ENCODE measurements around the gene RNF145. TPM values are rescaled to one million over a fixed set of nuclear protein-coding genes. Genes with fewer than 3 reads are reported as not detected.
"Not testable (repeated sequence)": the region's sequence is repeated elsewhere in the genome, so short reads cannot be mapped to it uniquely, and the experiment has no call there.

The RNF145 gene
- polyA plus RNA-seq, 3 donors, result 9.1 to 23.6 (median 11.5) TPM

DNA sequence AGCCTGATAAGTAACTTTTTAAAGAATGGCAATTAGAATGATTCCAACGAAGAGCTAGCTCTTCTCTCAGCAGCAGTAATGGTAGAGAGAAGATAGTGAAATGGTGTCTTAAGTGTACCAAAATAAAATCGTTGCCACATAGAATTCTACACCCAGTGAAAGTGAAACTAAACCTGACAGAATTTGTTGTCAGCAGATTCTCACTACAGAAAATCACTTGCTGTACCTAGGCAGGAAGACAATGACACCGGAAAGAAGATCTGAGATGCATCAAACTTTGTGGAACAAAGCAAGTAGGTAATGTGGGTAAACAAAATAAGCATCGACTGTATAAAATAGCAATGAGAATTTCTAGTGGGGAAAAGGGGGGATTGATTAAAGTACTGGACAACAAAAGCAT is 88.9 kb downstream of the RNF145 start:
- no peaks in the 10 kb centered on the region for H3K36me3 ChIP-seq (replicated peaks in 1 of 2; ENCODE audit: control insufficient read depth in 1 of 2, insufficient read depth in 2 of 2, low read length in 2 of 2)
- H2AFZ ChIP-seq (ENCODE audit: insufficient read depth, low read depth, low read length, poor library complexity, severe bottlenecking), result no peak overlapping the region
- Mint-ChIP-seq H3K27ac (no peak overlapping the region), H3K4me1 (peaks cover 5% of the 10 kb centered on the region), H3K9me3 (peaks cover 2 to 10% (median 5%) of the 10 kb centered on the region in 7 donors), H3K4me3 (no peak overlapping the region), H3K36me3 (no peaks in the 10 kb centered on the region), H3K27me3 (ENCODE audit: low read depth in 3 of 3) (peaks cover 2 to 4% (median 3%) of the 10 kb centered on the region in 3 donors)
- intact Hi-C loops (cut with micrococcal nuclease), result no loop called here
- no peak for DNase-seq
- H3K4me2 ChIP-seq (replicated peaks; ENCODE audit: extremely low read depth, low read length, poor library complexity, severe bottlenecking), result no peak overlapping the region
- no peaks in the 10 kb centered on the region for H3K9me3 ChIP-seq (replicated peaks in 1 of 2; ENCODE audit: control insufficient read depth in 1 of 2, insufficient read depth in 1 of 2, low read length in 2 of 2)
- no peaks in the 10 kb centered on the region for H3K79me2 ChIP-seq (ENCODE audit: insufficient read depth, low read length)
- no peaks in the 10 kb centered on the region for H4K20me1 ChIP-seq (ENCODE audit: insufficient read depth, low read length)
- TF ChIP-seq, protein P1, sequence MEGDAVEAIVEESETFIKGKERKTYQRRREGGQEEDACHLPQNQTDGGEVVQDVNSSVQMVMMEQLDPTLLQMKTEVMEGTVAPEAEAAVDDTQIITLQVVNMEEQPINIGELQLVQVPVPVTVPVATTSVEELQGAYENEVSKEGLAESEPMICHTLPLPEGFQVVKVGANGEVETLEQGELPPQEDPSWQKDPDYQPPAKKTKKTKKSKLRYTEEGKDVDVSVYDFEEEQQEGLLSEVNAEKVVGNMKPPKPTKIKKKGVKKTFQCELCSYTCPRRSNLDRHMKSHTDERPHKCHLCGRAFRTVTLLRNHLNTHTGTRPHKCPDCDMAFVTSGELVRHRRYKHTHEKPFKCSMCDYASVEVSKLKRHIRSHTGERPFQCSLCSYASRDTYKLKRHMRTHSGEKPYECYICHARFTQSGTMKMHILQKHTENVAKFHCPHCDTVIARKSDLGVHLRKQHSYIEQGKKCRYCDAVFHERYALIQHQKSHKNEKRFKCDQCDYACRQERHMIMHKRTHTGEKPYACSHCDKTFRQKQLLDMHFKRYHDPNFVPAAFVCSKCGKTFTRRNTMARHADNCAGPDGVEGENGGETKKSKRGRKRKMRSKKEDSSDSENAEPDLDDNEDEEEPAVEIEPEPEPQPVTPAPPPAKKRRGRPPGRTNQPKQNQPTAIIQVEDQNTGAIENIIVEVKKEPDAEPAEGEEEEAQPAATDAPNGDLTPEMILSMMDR (IDR thresholded peaks at IDR 0.05), result no peak
- no peak overlapping the region for H3K4me3 ChIP-seq (replicated peaks in 1 of 3; ENCODE audit: low read depth in 2 of 3, low read length in 3 of 3)
- 94% methylated on average over 2 of the region's 4 CpGs for WGBS (ENCODE audit: insufficient coverage)
- H3K9ac ChIP-seq (ENCODE audit: insufficient read depth, low read length, poor library complexity, severe bottlenecking), result no peak overlapping the region
- H3K27me3 ChIP-seq (ENCODE audit: control insufficient read depth in 2 of 2, insufficient read depth in 2 of 2, low read length in 2 of 2), result no peaks in the 10 kb centered on the region
- no peak overlapping the region for H3K27ac ChIP-seq (ENCODE audit: low read depth in 1 of 2, low read length in 2 of 2)
- H3K4me1 ChIP-seq (ENCODE audit: control insufficient read depth in 1 of 2, insufficient read depth in 2 of 2, low read length in 2 of 2), result no peaks in the 10 kb centered on the region

DNA sequence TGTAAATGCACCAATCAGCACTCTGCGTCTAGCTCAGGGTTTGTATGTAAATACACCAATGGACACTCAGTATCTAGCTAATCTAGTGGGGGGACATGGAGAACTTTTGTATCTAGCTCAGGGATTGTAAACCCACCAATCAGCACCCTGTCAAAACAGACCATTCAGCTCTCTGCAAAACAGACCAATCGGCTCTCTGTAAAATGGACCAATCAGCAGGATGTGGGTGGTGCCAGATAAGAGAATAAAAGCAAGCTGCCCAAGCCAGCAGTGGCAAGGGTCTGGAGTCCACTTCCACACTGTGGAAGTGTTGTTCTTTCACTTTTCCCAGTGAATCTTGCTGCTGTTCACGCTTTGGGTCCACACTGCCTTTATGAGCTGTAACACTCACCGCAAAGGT is 89.5 kb downstream of the RNF145 start:
- WGBS (ENCODE audit: insufficient coverage), result 60% methylated on average over 2 of the region's 4 CpGs
- H3K27ac ChIP-seq (ENCODE audit: low read depth in 1 of 2, low read length in 2 of 2); H2AFZ ChIP-seq (ENCODE audit: insufficient read depth, low read depth, low read length, poor library complexity, severe bottlenecking); H3K4me1 ChIP-seq (ENCODE audit: control insufficient read depth in 1 of 2, insufficient read depth in 2 of 2, low read length in 2 of 2); H3K27me3 Mint-ChIP-seq (ENCODE audit: low read depth in 3 of 3); DNase-seq; H3K4me2 ChIP-seq (replicated peaks; ENCODE audit: extremely low read depth, low read length, poor library complexity, severe bottlenecking); H3K79me2 ChIP-seq (ENCODE audit: insufficient read depth, low read length); H3K36me3 Mint-ChIP-seq; H3K9me3 Mint-ChIP-seq; H3K9ac ChIP-seq (ENCODE audit: insufficient read depth, low read length, poor library complexity, severe bottlenecking); intact Hi-C loops (cut with micrococcal nuclease); H3K36me3 ChIP-seq (replicated peaks in 1 of 2; ENCODE audit: control insufficient read depth in 1 of 2, insufficient read depth in 2 of 2, low read length in 2 of 2); H3K4me3 ChIP-seq (replicated peaks in 1 of 3; ENCODE audit: low read depth in 2 of 3, low read length in 3 of 3); H3K9me3 ChIP-seq (replicated peaks in 1 of 2; ENCODE audit: control insufficient read depth in 1 of 2, insufficient read depth in 1 of 2, low read length in 2 of 2); H3K4me3 Mint-ChIP-seq; H3K27ac Mint-ChIP-seq; H4K20me1 ChIP-seq (ENCODE audit: insufficient read depth, low read length); H3K27me3 ChIP-seq (ENCODE audit: control insufficient read depth in 2 of 2, insufficient read depth in 2 of 2, low read length in 2 of 2); H3K4me1 Mint-ChIP-seq: not testable (repeated sequence)

DNA sequence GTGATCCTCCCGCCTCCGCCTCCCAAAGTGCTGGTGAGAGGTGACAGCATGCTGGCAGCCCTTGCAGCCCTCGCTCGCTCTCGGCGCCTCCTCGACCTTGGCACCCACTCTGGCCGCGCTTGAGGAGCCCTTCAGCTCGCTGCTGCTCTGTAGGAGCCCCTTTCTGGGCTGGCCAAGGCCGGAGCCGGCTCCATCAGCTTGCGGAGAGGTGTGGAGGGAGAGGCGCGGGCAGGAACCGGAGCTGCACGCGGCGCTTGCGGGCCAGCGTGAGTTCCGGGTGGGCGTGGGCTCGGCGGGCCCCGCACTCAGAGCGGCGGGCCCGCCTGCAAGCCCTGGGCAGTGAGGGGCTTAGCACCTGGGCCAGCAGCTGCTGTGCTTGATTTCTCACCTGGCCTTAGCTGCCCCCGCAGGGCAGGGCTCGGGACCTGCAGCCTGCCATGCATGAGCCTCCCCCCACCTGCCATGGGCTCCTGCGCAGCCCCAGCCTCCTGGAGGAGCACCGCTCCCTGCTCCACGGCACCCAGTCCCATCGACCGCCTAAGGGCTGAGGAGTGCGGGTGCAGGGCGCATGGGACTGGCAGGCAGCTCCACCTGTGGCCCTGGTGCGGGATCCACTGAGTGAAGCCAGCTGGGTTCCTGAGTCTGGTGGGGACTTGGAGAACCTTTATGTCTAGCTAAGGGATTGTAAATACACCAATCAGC is 90.2 kb downstream of the RNF145 start:
- H3K4me2 ChIP-seq (replicated peaks; ENCODE audit: extremely low read depth, low read length, poor library complexity, severe bottlenecking); H3K4me1 ChIP-seq (ENCODE audit: control insufficient read depth in 1 of 2, insufficient read depth in 2 of 2, low read length in 2 of 2); H3K79me2 ChIP-seq (ENCODE audit: insufficient read depth, low read length); H3K36me3 Mint-ChIP-seq; H3K9ac ChIP-seq (ENCODE audit: insufficient read depth, low read length, poor library complexity, severe bottlenecking); H3K9me3 Mint-ChIP-seq; H3K27me3 Mint-ChIP-seq (ENCODE audit: low read depth in 3 of 3); DNase-seq; H3K4me3 ChIP-seq (replicated peaks in 1 of 3; ENCODE audit: low read depth in 2 of 3, low read length in 3 of 3); H2AFZ ChIP-seq (ENCODE audit: insufficient read depth, low read depth, low read length, poor library complexity, severe bottlenecking); H3K27ac ChIP-seq (ENCODE audit: low read depth in 1 of 2, low read length in 2 of 2); H3K27ac Mint-ChIP-seq; H3K9me3 ChIP-seq (replicated peaks in 1 of 2; ENCODE audit: control insufficient read depth in 1 of 2, insufficient read depth in 1 of 2, low read length in 2 of 2); H3K27me3 ChIP-seq (ENCODE audit: control insufficient read depth in 2 of 2, insufficient read depth in 2 of 2, low read length in 2 of 2); H4K20me1 ChIP-seq (ENCODE audit: insufficient read depth, low read length); intact Hi-C loops (cut with micrococcal nuclease); H3K36me3 ChIP-seq (replicated peaks in 1 of 2; ENCODE audit: control insufficient read depth in 1 of 2, insufficient read depth in 2 of 2, low read length in 2 of 2); H3K4me3 Mint-ChIP-seq; H3K4me1 Mint-ChIP-seq: not testable (repeated sequence)
- WGBS (ENCODE audit: insufficient coverage), result 94% methylated on average over 37 of the region's 39 CpGs
